Adrenal gland (tissue), 5 donors: ENCODE data around the gene KRT78.

Source experiments
- POLR2A ChIP-seq, 2 donors: fragments of 450-650 bp; IDR thresholded peaks; one replicate each; pipeline ENCODE4 v1.6.1; 2017; ENCODE audit warnings: antibody characterized with exemption in 2 of 2, mild to moderate bottlenecking in 2 of 2, moderate library complexity in 1 of 2
- TF ChIP-seq, protein P1 (sequence below), 6 experiments: fragments of 450-650 bp in 4 of 6; fragments of 200-600 bp in 2 of 6; sonication (generic) in 1 of 6; IDR thresholded peaks; 1 replicate in 5 of 6; 2 replicates in 1 of 6; pipeline versions ENCODE4 v1.5.1 to v1.8.0; 2016 to 2021; ENCODE audit warnings: antibody characterized with exemption in 6 of 6, mild to moderate bottlenecking in 2 of 6, moderate library complexity in 1 of 6
- donor health status: DM: no; HTN: no; CAD: no.

DNA sequence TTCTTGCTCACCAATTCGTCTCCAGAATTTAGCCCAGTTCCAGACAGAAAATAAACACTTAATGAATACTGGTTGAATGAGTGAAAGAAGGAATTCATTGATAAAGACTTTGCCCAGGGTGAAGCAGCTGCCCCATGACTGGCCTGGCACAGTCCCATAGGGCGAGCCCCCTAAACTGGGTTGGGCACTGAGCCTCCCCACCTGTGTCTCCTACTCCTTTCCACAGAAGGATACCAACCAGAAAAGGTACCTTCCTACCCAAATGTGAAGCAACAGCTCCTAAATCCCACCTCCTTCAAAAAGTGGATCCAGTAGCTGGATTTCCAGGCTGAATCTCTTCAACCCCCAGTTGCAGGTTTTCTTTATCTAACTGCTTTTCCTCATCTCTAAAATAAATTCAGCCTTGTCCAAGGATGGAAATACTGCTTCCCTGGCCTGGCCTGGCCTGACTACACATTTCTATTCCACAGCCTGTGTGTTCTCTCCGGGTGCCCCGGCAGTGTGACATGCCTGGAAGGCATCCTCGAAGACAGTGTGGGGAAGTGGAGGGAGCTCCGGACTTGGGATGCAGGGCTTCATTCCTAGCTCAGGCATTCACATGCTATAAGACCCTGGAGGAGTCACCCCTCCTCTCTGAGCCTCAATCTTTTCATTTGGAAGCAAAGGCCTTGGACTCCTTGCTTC, 60.5 kb downstream of the KRT78 start:
- TF ChIP-seq, protein P1, sequence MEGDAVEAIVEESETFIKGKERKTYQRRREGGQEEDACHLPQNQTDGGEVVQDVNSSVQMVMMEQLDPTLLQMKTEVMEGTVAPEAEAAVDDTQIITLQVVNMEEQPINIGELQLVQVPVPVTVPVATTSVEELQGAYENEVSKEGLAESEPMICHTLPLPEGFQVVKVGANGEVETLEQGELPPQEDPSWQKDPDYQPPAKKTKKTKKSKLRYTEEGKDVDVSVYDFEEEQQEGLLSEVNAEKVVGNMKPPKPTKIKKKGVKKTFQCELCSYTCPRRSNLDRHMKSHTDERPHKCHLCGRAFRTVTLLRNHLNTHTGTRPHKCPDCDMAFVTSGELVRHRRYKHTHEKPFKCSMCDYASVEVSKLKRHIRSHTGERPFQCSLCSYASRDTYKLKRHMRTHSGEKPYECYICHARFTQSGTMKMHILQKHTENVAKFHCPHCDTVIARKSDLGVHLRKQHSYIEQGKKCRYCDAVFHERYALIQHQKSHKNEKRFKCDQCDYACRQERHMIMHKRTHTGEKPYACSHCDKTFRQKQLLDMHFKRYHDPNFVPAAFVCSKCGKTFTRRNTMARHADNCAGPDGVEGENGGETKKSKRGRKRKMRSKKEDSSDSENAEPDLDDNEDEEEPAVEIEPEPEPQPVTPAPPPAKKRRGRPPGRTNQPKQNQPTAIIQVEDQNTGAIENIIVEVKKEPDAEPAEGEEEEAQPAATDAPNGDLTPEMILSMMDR (IDR thresholded peaks at IDR 0.05), result no peak
- TF ChIP-seq POLR2A (IDR thresholded peaks at IDR 0.05), result no peak
